ENCODE results near the gene CETN3. TPM values are rescaled to one million over a fixed set of nuclear protein-coding genes. Genes with fewer than 3 reads are reported as not detected.

CETN3 gene
- total and polyA plus RNA-seq, 9 of the 15 experiments (the other 6 are each of a cell fraction or from before 2014, with no cell fraction given) = 43.3 to 113 (median 82.4) TPM

DNA sequence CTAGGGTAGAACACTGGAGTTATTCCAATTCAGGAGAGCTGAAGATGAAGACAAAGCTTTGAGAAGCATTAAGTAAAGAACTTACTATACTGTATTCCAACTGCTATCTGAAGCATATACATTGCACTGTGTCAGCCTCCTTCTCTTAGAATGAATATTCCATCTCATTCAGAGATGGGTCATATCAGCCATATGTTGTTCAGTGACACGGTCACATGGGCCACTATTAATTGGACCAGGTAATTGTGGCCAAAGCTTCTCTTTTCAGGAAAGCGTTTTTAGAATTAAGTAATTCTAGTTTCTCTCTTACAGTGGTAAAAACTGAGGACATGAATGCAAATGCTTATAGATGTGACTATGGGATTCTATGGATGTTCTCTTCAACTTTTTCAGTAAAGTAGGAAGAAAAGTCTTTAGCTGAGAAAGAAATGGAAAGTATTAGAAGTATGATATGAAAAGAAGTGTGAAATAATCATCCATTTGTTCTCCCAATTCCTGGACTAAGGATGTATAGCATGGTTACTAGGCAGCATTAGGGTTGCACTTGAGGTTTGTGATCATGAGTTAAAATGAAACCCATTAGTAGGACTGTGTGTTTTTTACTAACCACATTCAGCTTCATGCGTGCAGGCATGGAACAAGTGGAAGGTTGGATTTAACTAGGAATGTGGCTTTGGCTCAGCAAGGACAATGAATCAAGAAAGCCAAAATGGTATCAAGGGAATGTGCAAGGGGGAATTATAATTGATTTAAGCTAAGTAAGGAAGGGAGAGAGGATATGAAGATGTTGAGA lies 40.9 kb downstream of the CETN3 start:
- Histone ChIP-seq H3K9me3 (replicated peaks; ENCODE audit: control insufficient read depth, insufficient read depth, low read depth, low read length) (no peaks in the 10 kb centered on the region), H3K27me3 (ENCODE audit: control insufficient read depth in 2 of 2, insufficient read depth in 2 of 2, low read length in 2 of 2) (no peaks in the 10 kb centered on the region; a peak in 1 of 5 replicates), H3K27ac (ENCODE audit: extremely low read depth, low read depth, low read length) (no peak overlapping the region), H2AFZ (ENCODE audit: low read depth, low read length) (no peak overlapping the region), H3K4me3 (no peak overlapping the region), H3K4me1 (replicated peaks in 1 of 2; ENCODE audit: control insufficient read depth in 2 of 2, insufficient read depth in 2 of 2, low read length in 2 of 2) (no peaks in the 10 kb centered on the region), H3K9ac (ENCODE audit: insufficient read depth in 1 of 2, low read depth in 2 of 2, low read length in 2 of 2) (no peak overlapping the region), H4K20me1 (replicated peaks; ENCODE audit: control insufficient read depth, insufficient read depth, low read length) (no peaks in the 10 kb centered on the region), H3K79me2 (ENCODE audit: control insufficient read depth, insufficient read depth, low read length) (no peaks in the 10 kb centered on the region), H3K9me1 (ENCODE audit: control insufficient read depth, insufficient read depth, low read length) (no peaks in the 10 kb centered on the region), H3K36me3 (ENCODE audit: control insufficient read depth, insufficient read depth, low read length) (no peaks in the 10 kb centered on the region), H3K4me2 (ENCODE audit: insufficient read depth, low read length) (no peak overlapping the region)
- intact Hi-C loops (cut with micrococcal nuclease) (no loop called here), in situ Hi-C loops (cut with MboI) (no loop called here)
- ATAC-seq (no peak), FAIRE-seq (no peak), DNase-seq (ENCODE audit: extremely low read depth in 1 of 4, low spot score in 3 of 4) (no peak)
- WGBS (ENCODE audit: insufficient coverage, low coverage, missing lambda C conversion rate) = 0% methylated on average over 3 of the region's 3 CpGs
- TF ChIP-seq CSDE1 (IDR thresholded peaks at IDR 0.05) = no peak
- TF ChIP-seq ZBTB43 (CRISPR knock-in tag; IDR thresholded peaks at IDR 0.05) = no peak
- TF ChIP-seq GTF2A2 (tag; IDR thresholded peaks at IDR 0.05) = no peak
- CTCF ChIA-PET (ENCODE audit: low intra/inter-chr PET ratio) = no interaction called here
- POLR2A ChIA-PET = interaction anchor here (0.9 kb wide), 1 partner anchor 58 kb away, joined by 3 read pairs; no protein-coding TSS in a partner anchor
- BruUV-seq (replicated peaks) = no TSS peak

GRCh38 chr5:90367879-90368278 lies 41.7 kb downstream of the CETN3 start:
- Histone ChIP-seq H3K27ac (ENCODE audit: extremely low read depth, low read depth, low read length) (no peak overlapping the region), H3K4me3 (no peak overlapping the region), H3K36me3 (ENCODE audit: control insufficient read depth, insufficient read depth, low read length) (no peaks in the 10 kb centered on the region), H3K79me2 (ENCODE audit: control insufficient read depth, insufficient read depth, low read length) (no peaks in the 10 kb centered on the region), H3K27me3 (ENCODE audit: control insufficient read depth in 2 of 2, insufficient read depth in 2 of 2, low read length in 2 of 2) (no peaks in the 10 kb centered on the region; a peak in 1 of 5 replicates), H3K4me1 (replicated peaks in 1 of 2; ENCODE audit: control insufficient read depth in 2 of 2, insufficient read depth in 2 of 2, low read length in 2 of 2) (no peaks in the 10 kb centered on the region), H3K9me1 (ENCODE audit: control insufficient read depth, insufficient read depth, low read length) (no peaks in the 10 kb centered on the region), H3K4me2 (ENCODE audit: insufficient read depth, low read length) (no peak overlapping the region), H3K9me3 (replicated peaks; ENCODE audit: control insufficient read depth, insufficient read depth, low read depth, low read length) (no peaks in the 10 kb centered on the region), H4K20me1 (replicated peaks; ENCODE audit: control insufficient read depth, insufficient read depth, low read length) (no peaks in the 10 kb centered on the region), H3K9ac (ENCODE audit: insufficient read depth in 1 of 2, low read depth in 2 of 2, low read length in 2 of 2) (no peak overlapping the region), H2AFZ (ENCODE audit: low read depth, low read length) (no peak overlapping the region)
- ATAC-seq = no peak
- POLR2A ChIA-PET = no interaction called here
- in situ Hi-C loops (cut with MboI) (no loop called here), intact Hi-C loops (cut with micrococcal nuclease) (no loop called here)
- DNase-seq (ENCODE audit: extremely low read depth in 1 of 4, low spot score in 3 of 4) = no peak
- CTCF ChIA-PET (ENCODE audit: low intra/inter-chr PET ratio) = no interaction called here
- no TSS peak for BruUV-seq (replicated peaks)
- 0% methylated on average over 1 of the region's 1 CpG for WGBS (ENCODE audit: insufficient coverage, low coverage, missing lambda C conversion rate)
- TF ChIP-seq ESRRB (CRISPR knock-in tag; IDR thresholded peaks at IDR 0.05; ENCODE audit: borderline replicate concordance) = no peak
- TF ChIP-seq ZNF282 (CRISPR knock-in tag; IDR thresholded peaks at IDR 0.05) = no peak
- no peak for FAIRE-seq

Measured in K562 (cell line).